Measurements from ENCODE around the gene FNDC5. TPM values are rescaled to one million over a fixed set of nuclear protein-coding genes. Genes with fewer than 3 reads are reported as not detected.
A peak's percentile ranks its signal among the peaks of the same experiment; 100 is the strongest.

Gene FNDC5
- total and polyA plus RNA-seq, 2 of the 13 experiments (the other 11 are each of a cell fraction or from before 2014, with no cell fraction given), result 1.4 to 3.1 TPM

GRCh38 chr1:32817815-32818786 is 52.6 kb downstream of the FNDC5 start (continued):
- TF ChIP-seq PRDM10 (CRISPR knock-in tag; IDR thresholded peaks at IDR 0.05; ENCODE audit: low read depth) (0 out of 2 replicates have a peak, but pooled peaks have one; percentile 16), ZBTB42 (CRISPR knock-in tag; IDR thresholded peaks at IDR 0.05) (no peak), ERF (CRISPR knock-in tag; IDR thresholded peaks at IDR 0.05) (no peak), KLF9 (CRISPR knock-in tag; IDR thresholded peaks at IDR 0.05; ENCODE audit: low read depth) (no peak), ZNF773 (CRISPR knock-in tag; IDR thresholded peaks at IDR 0.05; ENCODE audit: borderline replicate concordance) (no peak), ZNF263 (CRISPR knock-in tag; IDR thresholded peaks at IDR 0.05) (no peak; the same call in 1 of the 2 replicates), FOXA1 (IDR thresholded peaks at IDR 0.05) (no peak), FOXA1 (CRISPR knock-in tag; IDR thresholded peaks at IDR 0.05) (no peak), TP53 (CRISPR knock-in tag; conservative IDR thresholded peaks at IDR 0.05) (no peak), NR3C1 (CRISPR knock-in tag; IDR thresholded peaks at IDR 0.05) (no peak), FOXM1 (CRISPR knock-in tag; IDR thresholded peaks at IDR 0.05) (no peak), MED13 (CRISPR knock-in tag; IDR thresholded peaks at IDR 0.05) (peak; percentile 38; the same call in 1 of the 2 replicates), ZNF326 (CRISPR knock-in tag; IDR thresholded peaks at IDR 0.05; ENCODE audit: borderline replicate concordance) (no peak), SKI (IDR thresholded peaks at IDR 0.05; ENCODE audit: partially characterized antibody) (no peak)
- TF ChIP-seq, protein P1, sequence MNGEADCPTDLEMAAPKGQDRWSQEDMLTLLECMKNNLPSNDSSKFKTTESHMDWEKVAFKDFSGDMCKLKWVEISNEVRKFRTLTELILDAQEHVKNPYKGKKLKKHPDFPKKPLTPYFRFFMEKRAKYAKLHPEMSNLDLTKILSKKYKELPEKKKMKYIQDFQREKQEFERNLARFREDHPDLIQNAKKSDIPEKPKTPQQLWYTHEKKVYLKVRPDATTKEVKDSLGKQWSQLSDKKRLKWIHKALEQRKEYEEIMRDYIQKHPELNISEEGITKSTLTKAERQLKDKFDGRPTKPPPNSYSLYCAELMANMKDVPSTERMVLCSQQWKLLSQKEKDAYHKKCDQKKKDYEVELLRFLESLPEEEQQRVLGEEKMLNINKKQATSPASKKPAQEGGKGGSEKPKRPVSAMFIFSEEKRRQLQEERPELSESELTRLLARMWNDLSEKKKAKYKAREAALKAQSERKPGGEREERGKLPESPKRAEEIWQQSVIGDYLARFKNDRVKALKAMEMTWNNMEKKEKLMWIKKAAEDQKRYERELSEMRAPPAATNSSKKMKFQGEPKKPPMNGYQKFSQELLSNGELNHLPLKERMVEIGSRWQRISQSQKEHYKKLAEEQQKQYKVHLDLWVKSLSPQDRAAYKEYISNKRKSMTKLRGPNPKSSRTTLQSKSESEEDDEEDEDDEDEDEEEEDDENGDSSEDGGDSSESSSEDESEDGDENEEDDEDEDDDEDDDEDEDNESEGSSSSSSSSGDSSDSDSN (CRISPR knock-in tag; IDR thresholded peaks at IDR 0.05), result peak; percentile 40; the same call in 1 of the 2 replicates
- TF ChIP-seq, protein P2, sequence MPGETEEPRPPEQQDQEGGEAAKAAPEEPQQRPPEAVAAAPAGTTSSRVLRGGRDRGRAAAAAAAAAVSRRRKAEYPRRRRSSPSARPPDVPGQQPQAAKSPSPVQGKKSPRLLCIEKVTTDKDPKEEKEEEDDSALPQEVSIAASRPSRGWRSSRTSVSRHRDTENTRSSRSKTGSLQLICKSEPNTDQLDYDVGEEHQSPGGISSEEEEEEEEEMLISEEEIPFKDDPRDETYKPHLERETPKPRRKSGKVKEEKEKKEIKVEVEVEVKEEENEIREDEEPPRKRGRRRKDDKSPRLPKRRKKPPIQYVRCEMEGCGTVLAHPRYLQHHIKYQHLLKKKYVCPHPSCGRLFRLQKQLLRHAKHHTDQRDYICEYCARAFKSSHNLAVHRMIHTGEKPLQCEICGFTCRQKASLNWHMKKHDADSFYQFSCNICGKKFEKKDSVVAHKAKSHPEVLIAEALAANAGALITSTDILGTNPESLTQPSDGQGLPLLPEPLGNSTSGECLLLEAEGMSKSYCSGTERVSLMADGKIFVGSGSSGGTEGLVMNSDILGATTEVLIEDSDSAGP (CRISPR knock-in tag; IDR thresholded peaks at IDR 0.05; ENCODE audit: borderline replicate concordance), result no peak
- TF ChIP-seq, protein P3, sequence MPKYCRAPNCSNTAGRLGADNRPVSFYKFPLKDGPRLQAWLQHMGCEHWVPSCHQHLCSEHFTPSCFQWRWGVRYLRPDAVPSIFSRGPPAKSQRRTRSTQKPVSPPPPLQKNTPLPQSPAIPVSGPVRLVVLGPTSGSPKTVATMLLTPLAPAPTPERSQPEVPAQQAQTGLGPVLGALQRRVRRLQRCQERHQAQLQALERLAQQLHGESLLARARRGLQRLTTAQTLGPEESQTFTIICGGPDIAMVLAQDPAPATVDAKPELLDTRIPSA (CRISPR knock-in tag; IDR thresholded peaks at IDR 0.05; ENCODE audit: borderline replicate concordance), result 0 out of 2 replicates have a peak, but pooled peaks have one; percentile 17
- TF ChIP-seq, protein P4, sequence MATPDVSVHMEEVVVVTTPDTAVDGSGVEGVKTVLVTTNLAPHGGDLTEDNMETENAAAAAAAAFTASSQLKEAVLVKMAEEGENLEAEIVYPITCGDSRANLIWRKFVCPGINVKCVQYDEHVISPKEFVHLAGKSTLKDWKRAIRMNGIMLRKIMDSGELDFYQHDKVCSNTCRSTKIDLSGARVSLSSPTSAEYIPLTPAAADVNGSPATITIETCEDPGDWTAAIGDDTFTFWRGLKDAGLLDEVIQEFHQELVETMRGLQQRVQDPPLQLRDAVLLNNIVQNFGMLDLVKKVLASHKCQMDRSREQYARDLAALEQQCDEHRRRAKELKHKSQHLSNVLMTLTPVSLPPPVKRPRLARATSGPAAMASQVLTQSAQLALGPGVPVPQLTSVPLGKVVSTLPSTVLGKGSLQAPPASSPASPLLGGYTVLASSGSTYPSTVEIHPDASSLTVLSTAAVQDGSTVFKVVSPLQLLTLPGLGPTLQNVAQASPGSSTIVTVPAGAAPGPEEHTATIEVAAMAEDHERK (CRISPR knock-in tag; IDR thresholded peaks at IDR 0.05; ENCODE audit: low read depth), result no peak
